Ovary (tissue), 9 donors: Measurements from ENCODE around the gene ULK2. TPM values are rescaled to one million over a fixed set of nuclear protein-coding genes. Genes with fewer than 3 reads are reported as not detected.

Source experiments
- DNase-seq, 5 donors: peaks; one replicate each; pipeline ENCODE4 v3.0.0-alpha.2; 2019 to 2020
- H3K27ac ChIP-seq, 2 donors: fragments of 200-600 bp; one replicate each; pipeline versions ENCODE4 v1.5.1 to v1.8.0; 2019 to 2022
- H3K27me3 ChIP-seq: fragments of 200-600 bp; one replicate; pipeline ENCODE4 v1.8.0; 2022
- H3K36me3 ChIP-seq: fragments of 200-600 bp; sonication (generic); one replicate; pipeline ENCODE4 v1.5.1; 2019
- H3K4me1 ChIP-seq: one replicate; pipeline ENCODE4 v1.8.1; 2013; ENCODE audit warnings: mild to moderate bottlenecking, moderate library complexity; ENCODE audit not compliant: insufficient read depth
- H3K4me3 ChIP-seq: fragments of 200-600 bp; sonication (generic); one replicate; pipeline ENCODE4 v1.5.1; 2017
- H3K9me3 ChIP-seq, 2 donors: fragments of 200-600 bp in 1 of 2; sonication (generic) in 1 of 2; one replicate each; pipeline versions ENCODE4 v1.5.1 to v1.8.1; 2013 to 2019; ENCODE audit warnings: mild to moderate bottlenecking in 1 of 2, moderate library complexity in 1 of 2
- EP300 ChIP-seq: sonication (generic); formaldehyde crosslinking; IDR thresholded peaks from one replicate; pipeline ENCODE4 v1.6.1; 2017; ENCODE audit warnings: antibody characterized with exemption
- POLR2A ChIP-seq: fragments of 450-650 bp; IDR thresholded peaks from one replicate; pipeline ENCODE4 v1.6.1; 2017; ENCODE audit warnings: antibody characterized with exemption, mild to moderate bottlenecking, moderate library complexity
- WGBS, 3 donors: extraction: QIAGEN DNeasy Blood & Tissue Kit in 1 of 3; methylation state at CpG; one replicate each; pipeline versions ENCODE4 v1.1.5 to v1.1.7; 2013 to 2017; 5-methylcytosine and 5-hydroxymethylcytosine counted together
- intact Hi-C, 4 donors: fragments of 100-400 bp; cut with DNase I; formaldehyde crosslinking; loops; one replicate each; pipeline versions ENCODE4 v1.11.0 to v1.15.1; 2022 to 2023
- polyA plus RNA-seq, 2 donors: library from polyadenylated mRNA; stranded (reverse); fragments of 200-250 nt in 1 of 2; fragments of 350-450 nt in 1 of 2; fragmentation: Illumina TruSeq in 1 of 2; extraction: RNeasy Lipid Tissue Mini Kit (QIAGEN cat#74804) in 1 of 2; gene quantifications; one replicate each; pipeline ENCODE4 v1.2.3, GENCODE V29; 2013 to 2014
- total RNA-seq, 7 donors: library from RNA; depleted of rRNA in 2 of 7; stranded (reverse); fragments of >200 nt in 2 of 7; fragmentation: NEBNext Ultra II Directional in 3 of 7; extraction: Animal tissue kit (Norgen Biotek cat#: 25700) in 3 of 7; gene quantifications; one replicate each; pipeline versions ENCODE4 v1.1.0 to v1.2.4, GENCODE V29; 2016 to 2023
- TF ChIP-seq, protein P1 (sequence below), 3 donors: fragments of 450-650 bp in 2 of 3; fragments of 200-600 bp in 1 of 3; IDR thresholded peaks; one replicate each; pipeline versions ENCODE4 v1.5.1 to v1.8.0; 2016 to 2022; ENCODE audit warnings: antibody characterized with exemption in 3 of 3, mild to moderate bottlenecking in 1 of 3
- donor health status: DM: no; HTN: no; CAD: no; lungs with moderate emphysema.
- donor health status: DM: no; HTN: no; CAD: no.
- donor health status: Bipolar disorder and iron deficiency.
- donor health status: DM: yes; HTN: yes; CAD: no.
- donor health status: DM: no; HTN: no; CAD: no.
- donor health status: DM: yes; HTN: yes; CAD: no.

Gene ULK2
- total and polyA plus RNA-seq, 9 donors: 13.8 to 24.5 (median 20.8) TPM

DNA sequence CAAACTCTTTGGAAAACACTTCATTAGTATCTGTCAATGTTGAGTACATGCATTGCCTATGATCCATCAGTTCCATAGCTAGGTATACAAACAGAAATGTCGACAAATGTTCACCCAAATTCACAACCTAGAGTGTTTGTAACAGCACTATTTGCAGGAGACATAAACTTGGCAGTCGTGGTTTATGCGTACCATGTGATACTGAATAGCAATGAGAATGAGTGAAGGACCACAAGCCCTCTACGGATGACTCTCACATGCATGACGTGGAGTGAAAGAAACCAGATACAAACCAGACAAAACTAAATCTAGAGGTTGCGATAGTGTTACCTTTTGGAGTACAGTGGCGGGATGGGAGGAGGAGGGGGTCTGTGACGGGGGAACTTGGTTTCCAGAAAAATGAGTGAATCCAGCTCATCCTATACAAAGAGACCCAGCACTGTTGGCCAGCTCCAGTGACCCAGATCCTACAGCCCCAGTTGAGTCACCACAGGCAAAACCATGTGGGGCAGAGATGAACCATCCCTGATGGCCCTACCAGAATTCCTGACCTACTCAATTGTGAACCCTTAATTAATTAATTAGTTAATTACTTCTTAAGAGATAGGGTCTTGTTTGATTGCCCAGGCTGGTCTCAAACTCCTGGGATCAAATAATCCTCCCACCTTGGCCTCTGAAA is 15.9 kb upstream of the ULK2 start:
- WGBS, 3 donors: 86 to 88% (median 86%) methylated on average over 8 of the region's 8 CpGs
- H3K9me3 ChIP-seq: no peaks in the 10 kb centered on the region

DNA sequence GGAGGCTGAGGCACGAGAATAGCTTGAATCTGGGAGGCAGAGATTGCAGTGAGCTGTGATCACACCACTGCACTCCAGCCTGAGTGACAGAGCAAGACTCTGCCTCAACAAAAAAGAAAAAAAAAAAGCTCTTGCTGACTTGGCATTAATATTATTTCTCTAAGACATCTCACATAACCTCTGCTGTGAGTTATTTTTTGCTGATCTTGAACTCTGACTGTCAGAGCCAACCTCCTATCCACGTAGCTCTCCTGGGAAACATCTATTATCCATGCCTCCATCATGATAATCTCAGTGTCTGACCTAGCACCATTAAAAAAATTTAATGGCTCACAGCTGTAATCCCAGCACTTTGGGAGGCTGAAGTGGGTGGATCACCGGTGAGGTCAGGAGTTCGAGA is 12.7 kb upstream of the ULK2 start:
- Histone ChIP-seq H3K4me1 (no peaks in the 10 kb centered on the region), H3K27ac (no peak overlapping the region), H3K36me3 (no peaks in the 10 kb centered on the region), H3K4me3 (no peak overlapping the region), H3K9me3 (no peaks in the 10 kb centered on the region), H3K27me3 (no peaks in the 10 kb centered on the region)
- intact Hi-C loops: no loop called here
- WGBS, 3 donors: 67 to 76% (median 72%) methylated on average over 4 of the region's 4 CpGs
- TF ChIP-seq EP300 (no peak), POLR2A (no peak)
- TF ChIP-seq, protein P1, sequence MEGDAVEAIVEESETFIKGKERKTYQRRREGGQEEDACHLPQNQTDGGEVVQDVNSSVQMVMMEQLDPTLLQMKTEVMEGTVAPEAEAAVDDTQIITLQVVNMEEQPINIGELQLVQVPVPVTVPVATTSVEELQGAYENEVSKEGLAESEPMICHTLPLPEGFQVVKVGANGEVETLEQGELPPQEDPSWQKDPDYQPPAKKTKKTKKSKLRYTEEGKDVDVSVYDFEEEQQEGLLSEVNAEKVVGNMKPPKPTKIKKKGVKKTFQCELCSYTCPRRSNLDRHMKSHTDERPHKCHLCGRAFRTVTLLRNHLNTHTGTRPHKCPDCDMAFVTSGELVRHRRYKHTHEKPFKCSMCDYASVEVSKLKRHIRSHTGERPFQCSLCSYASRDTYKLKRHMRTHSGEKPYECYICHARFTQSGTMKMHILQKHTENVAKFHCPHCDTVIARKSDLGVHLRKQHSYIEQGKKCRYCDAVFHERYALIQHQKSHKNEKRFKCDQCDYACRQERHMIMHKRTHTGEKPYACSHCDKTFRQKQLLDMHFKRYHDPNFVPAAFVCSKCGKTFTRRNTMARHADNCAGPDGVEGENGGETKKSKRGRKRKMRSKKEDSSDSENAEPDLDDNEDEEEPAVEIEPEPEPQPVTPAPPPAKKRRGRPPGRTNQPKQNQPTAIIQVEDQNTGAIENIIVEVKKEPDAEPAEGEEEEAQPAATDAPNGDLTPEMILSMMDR (IDR thresholded peaks at IDR 0.05): no peak
- DNase-seq: no peak

More for the DNA sequence above, 15.9 kb upstream of the ULK2 start:
- TF ChIP-seq, protein P1 (IDR thresholded peaks at IDR 0.05): no peak
- TF ChIP-seq EP300 (no peak), POLR2A (no peak)
- intact Hi-C loops: no loop called here
- DNase-seq: no peak
- Histone ChIP-seq H3K4me3 (no peak overlapping the region), H3K27me3 (no peaks in the 10 kb centered on the region), H3K36me3 (no peaks in the 10 kb centered on the region), H3K4me1 (no peaks in the 10 kb centered on the region), H3K27ac (no peak overlapping the region)

DNA sequence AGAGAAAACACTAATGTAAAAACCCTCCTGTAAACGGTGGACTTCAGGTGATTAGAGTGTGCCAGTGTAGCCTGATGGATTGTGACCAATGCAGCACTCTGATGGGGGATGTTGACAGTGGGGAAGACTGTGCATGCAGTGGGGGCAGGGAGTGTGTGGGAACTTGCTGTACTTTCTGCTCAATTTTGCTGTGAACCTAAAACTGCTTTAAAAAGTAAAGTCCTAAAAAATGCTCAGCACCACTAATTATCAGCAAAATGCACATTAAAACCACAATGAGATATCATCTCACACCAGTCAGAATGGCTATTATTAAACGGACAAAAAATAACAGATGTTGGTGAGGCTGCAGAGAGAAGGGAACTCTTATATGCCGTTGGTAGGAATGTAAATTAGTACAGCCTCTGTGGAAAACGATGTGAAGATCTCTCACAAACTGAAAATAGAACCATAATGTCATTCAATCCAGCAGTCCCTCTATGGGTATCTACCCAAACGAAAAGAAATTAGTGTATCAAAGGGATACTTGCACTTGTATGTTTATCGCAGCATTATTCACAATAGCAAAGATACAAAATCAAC is 9.7 kb upstream of the ULK2 start:
- WGBS, 3 donors: 19 to 37% (median 25%) methylated on average over 6 of the region's 6 CpGs
- H3K9me3 ChIP-seq: no peaks in the 10 kb centered on the region
- no peak overlapping the region for H3K27ac ChIP-seq
- no peak overlapping the region for H3K4me3 ChIP-seq
- H3K27me3 ChIP-seq: no peaks in the 10 kb centered on the region
- no peaks in the 10 kb centered on the region for H3K4me1 ChIP-seq
- H3K36me3 ChIP-seq: no peaks in the 10 kb centered on the region
- TF ChIP-seq, protein P1 (IDR thresholded peaks at IDR 0.05): no peak
- TF ChIP-seq POLR2A (no peak), EP300 (no peak)
- intact Hi-C loops: no loop called here
- no peak for DNase-seq

DNA sequence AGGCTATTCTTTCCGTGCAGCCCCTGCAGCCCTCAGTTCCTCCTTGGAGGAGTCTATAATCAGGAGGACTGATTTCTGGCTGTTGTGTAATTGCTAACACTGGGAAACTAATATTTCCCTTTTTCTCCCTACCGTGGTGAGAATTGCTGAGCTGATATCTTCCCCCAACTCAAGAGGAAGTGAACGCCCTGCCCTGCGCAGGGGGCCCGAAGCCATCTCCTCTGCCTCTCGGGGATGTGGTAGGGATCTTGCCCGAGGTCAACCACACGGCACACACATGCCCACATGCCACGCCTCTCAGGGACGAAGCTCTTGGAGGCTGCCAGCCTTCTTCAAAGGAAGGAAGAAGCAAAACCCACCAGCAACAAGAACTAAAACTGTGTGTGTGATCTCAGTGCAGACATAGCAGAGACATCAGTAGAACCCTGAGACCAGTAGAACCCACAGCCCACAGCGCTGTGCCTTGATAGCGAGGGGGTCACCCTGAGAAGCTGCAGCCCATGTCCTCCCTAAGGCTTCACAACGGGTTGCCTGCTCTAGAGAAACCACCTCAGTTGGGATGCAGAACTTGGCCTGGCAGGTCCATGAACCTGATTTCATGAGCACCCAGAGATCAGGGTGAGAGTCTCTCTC is 8.9 kb upstream of the ULK2 start:
- Histone ChIP-seq H3K36me3 (no peaks in the 10 kb centered on the region), H3K9me3 (no peaks in the 10 kb centered on the region), H3K27me3 (no peaks in the 10 kb centered on the region), H3K4me1 (no peaks in the 10 kb centered on the region), H3K4me3 (no peak overlapping the region), H3K27ac (no peak overlapping the region)
- DNase-seq: no peak
- TF ChIP-seq, protein P1 (IDR thresholded peaks at IDR 0.05): no peak
- no peak for TF ChIP-seq POLR2A
- TF ChIP-seq EP300: no peak
- WGBS, 3 donors: 67 to 79% (median 77%) methylated on average over 13 of the region's 13 CpGs
- intact Hi-C loops: no loop called here
